ENCODE data around the gene CYP26C1. TPM values are rescaled to one million over a fixed set of nuclear protein-coding genes. Genes with fewer than 3 reads are reported as not detected.

Gene CYP26C1
- total and polyA plus RNA-seq, 2 experiments from 2014 or later: 0.18 TPM; not detected in 1

DNA sequence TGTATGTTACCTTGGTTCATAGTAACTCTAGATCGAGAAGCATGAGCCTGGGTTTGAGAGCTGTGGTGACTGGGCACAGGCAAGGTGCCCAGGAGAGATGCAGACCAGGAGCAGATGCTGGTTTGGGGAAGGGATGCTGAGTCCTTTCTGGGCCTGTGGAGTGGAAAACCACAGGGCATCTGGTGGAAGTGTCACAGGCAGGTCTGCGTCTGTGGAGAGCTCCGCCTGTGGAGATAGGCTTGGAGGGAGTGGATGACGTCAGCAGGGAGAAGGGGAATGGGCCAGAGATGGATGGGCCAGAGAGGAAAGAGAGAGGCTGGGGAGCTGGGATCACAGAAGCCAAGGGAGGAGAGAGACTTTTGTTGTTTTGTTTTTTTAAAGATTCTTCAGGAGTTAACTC lies 27.9 kb downstream of the CYP26C1 start:
- Histone ChIP-seq H3K4me2 (no peak overlapping the region), H3K36me3 (replicated peaks; ENCODE audit: insufficient read depth, low read depth) (no peaks in the 10 kb centered on the region), H3K9me2 (replicated peaks; ENCODE audit: insufficient read depth) (no peaks in the 10 kb centered on the region), H3K4me1 (ENCODE audit: insufficient read depth) (no peaks in the 10 kb centered on the region), H4K20me1 (ENCODE audit: insufficient read depth, poor library complexity, severe bottlenecking) (no peaks in the 10 kb centered on the region), H3K27me3 (no peaks in the 10 kb centered on the region), H3K27ac (no peak overlapping the region), H3K9me3 (ENCODE audit: low read depth) (no peaks in the 10 kb centered on the region), H3K4me3 (no peak overlapping the region), H2AFZ (no peak overlapping the region), H3K79me2 (no peaks in the 10 kb centered on the region)
- WGBS (ENCODE audit: low lambda C conversion rate, missing lambda C conversion rate): 79% methylated on average over 4 of the region's 4 CpGs
- TF ChIP-seq EZH2phosphoT487 (IDR thresholded peaks at IDR 0.05; ENCODE audit: low read depth, severe bottlenecking, unreplicated experiment) (no peak), EZH2 (IDR thresholded peaks at IDR 0.05; ENCODE audit: borderline replicate concordance) (no peak)
- TF ChIP-seq, protein P1, sequence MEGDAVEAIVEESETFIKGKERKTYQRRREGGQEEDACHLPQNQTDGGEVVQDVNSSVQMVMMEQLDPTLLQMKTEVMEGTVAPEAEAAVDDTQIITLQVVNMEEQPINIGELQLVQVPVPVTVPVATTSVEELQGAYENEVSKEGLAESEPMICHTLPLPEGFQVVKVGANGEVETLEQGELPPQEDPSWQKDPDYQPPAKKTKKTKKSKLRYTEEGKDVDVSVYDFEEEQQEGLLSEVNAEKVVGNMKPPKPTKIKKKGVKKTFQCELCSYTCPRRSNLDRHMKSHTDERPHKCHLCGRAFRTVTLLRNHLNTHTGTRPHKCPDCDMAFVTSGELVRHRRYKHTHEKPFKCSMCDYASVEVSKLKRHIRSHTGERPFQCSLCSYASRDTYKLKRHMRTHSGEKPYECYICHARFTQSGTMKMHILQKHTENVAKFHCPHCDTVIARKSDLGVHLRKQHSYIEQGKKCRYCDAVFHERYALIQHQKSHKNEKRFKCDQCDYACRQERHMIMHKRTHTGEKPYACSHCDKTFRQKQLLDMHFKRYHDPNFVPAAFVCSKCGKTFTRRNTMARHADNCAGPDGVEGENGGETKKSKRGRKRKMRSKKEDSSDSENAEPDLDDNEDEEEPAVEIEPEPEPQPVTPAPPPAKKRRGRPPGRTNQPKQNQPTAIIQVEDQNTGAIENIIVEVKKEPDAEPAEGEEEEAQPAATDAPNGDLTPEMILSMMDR (IDR thresholded peaks at IDR 0.05; ENCODE audit: poor library complexity): no peak
- DNase-seq (ENCODE audit: low spot score): no peak

DNA sequence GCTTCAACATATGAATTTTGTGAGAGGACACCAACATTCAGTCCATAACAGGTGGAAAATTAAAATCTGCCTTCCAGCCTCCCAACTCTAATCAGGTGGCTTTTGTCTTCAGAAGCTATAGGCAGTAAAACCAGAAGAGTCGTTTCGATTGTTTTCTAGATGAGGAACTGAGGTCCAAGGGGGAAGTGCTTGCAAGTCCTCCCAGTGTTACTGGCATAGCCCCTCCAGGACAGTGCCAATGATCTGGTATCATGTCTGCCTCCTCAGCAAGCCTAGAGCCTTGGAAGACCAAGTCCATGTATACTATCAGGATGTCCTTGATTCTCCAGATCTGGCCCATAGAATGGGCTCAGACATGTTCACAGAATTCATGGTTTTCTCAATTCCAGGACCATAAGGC lies 30.0 kb downstream of the CYP26C1 start:
- no peaks in the 10 kb centered on the region for H3K9me2 ChIP-seq (replicated peaks; ENCODE audit: insufficient read depth)
- H3K79me2 ChIP-seq: no peaks in the 10 kb centered on the region
- TF ChIP-seq EZH2 (IDR thresholded peaks at IDR 0.05; ENCODE audit: borderline replicate concordance) (no peak), EZH2phosphoT487 (IDR thresholded peaks at IDR 0.05; ENCODE audit: low read depth, severe bottlenecking, unreplicated experiment) (no peak)
- TF ChIP-seq, protein P1 (IDR thresholded peaks at IDR 0.05; ENCODE audit: poor library complexity): no peak
- no peak overlapping the region for H2AFZ ChIP-seq
- no peak overlapping the region for H3K27ac ChIP-seq
- no peaks in the 10 kb centered on the region for H3K27me3 ChIP-seq
- H3K4me1 ChIP-seq (ENCODE audit: insufficient read depth): no peaks in the 10 kb centered on the region
- DNase-seq (ENCODE audit: low spot score): no peak
- no peaks in the 10 kb centered on the region for H4K20me1 ChIP-seq (ENCODE audit: insufficient read depth, poor library complexity, severe bottlenecking)
- no peaks in the 10 kb centered on the region for H3K9me3 ChIP-seq (ENCODE audit: low read depth)
- H3K36me3 ChIP-seq (replicated peaks; ENCODE audit: insufficient read depth, low read depth): no peaks in the 10 kb centered on the region
- WGBS (ENCODE audit: low lambda C conversion rate, missing lambda C conversion rate): 98% methylated on average over 2 of the region's 2 CpGs
- no peak overlapping the region for H3K4me3 ChIP-seq
- H3K4me2 ChIP-seq: no peak overlapping the region

DNA sequence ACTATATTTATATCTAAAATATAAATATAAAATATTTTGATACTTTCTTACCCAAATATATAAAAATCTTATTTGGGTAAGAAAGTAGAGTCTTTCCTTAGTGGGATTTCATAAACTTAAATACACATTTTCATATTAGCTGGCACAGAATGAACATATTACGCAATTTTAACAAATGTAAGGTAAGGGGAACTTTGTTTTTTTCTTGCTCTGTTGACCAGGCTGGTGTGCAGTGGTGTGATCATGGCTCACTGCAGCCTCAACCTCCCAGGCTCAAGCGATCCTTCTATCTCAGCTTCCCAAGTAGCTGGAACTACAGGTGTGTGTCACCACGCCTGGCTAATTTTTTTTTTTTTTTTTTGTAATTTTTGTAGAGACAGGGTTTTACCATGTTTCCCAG lies 31.4 kb downstream of the CYP26C1 start:
- Histone ChIP-seq H3K27me3 (no peaks in the 10 kb centered on the region), H3K4me2 (no peak overlapping the region), H3K79me2 (no peaks in the 10 kb centered on the region), H3K9me2 (replicated peaks; ENCODE audit: insufficient read depth) (no peaks in the 10 kb centered on the region), H3K27ac (no peak overlapping the region), H4K20me1 (ENCODE audit: insufficient read depth, poor library complexity, severe bottlenecking) (no peaks in the 10 kb centered on the region), H3K4me3 (no peak overlapping the region), H3K4me1 (ENCODE audit: insufficient read depth) (no peaks in the 10 kb centered on the region), H2AFZ (no peak overlapping the region), H3K9me3 (ENCODE audit: low read depth) (no peaks in the 10 kb centered on the region), H3K36me3 (replicated peaks; ENCODE audit: insufficient read depth, low read depth) (no peaks in the 10 kb centered on the region)
- 100% methylated on average over 3 of the region's 3 CpGs for WGBS (ENCODE audit: low lambda C conversion rate, missing lambda C conversion rate)
- no peak for DNase-seq (ENCODE audit: low spot score)
- TF ChIP-seq EZH2 (IDR thresholded peaks at IDR 0.05; ENCODE audit: borderline replicate concordance): no peak
- TF ChIP-seq, protein P1 (IDR thresholded peaks at IDR 0.05; ENCODE audit: poor library complexity): no peak
- no peak for TF ChIP-seq EZH2phosphoT487 (IDR thresholded peaks at IDR 0.05; ENCODE audit: low read depth, severe bottlenecking, unreplicated experiment)

DNA sequence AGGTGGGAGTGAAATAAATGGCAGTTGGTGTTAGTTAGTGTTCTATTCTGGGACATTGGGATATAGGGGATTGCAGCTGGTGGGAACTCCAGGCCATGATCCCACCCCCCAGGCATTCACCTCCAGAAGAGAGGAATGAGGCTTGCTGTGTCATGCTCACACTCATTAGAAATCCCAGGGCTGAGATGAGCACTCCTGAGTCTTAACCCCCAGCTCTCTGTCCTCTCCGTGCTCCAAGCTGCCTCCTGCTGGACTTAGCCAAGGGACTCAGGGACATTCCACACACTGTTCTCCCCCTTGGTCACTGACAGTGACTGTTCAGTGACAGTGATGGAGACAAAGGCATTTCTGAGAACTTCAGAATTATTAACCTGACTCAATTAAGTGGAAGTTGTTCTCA lies 34.6 kb downstream of the CYP26C1 start:
- Histone ChIP-seq H3K4me2 (no peak overlapping the region), H3K9me3 (ENCODE audit: low read depth) (no peaks in the 10 kb centered on the region), H4K20me1 (ENCODE audit: insufficient read depth, poor library complexity, severe bottlenecking) (no peaks in the 10 kb centered on the region), H3K79me2 (no peaks in the 10 kb centered on the region), H2AFZ (no peak overlapping the region), H3K4me1 (ENCODE audit: insufficient read depth) (no peaks in the 10 kb centered on the region), H3K27ac (no peak overlapping the region), H3K4me3 (no peak overlapping the region), H3K36me3 (replicated peaks; ENCODE audit: insufficient read depth, low read depth) (no peaks in the 10 kb centered on the region), H3K27me3 (no peaks in the 10 kb centered on the region), H3K9me2 (replicated peaks; ENCODE audit: insufficient read depth) (no peaks in the 10 kb centered on the region)
- DNase-seq (ENCODE audit: low spot score): no peak
- TF ChIP-seq, protein P1 (IDR thresholded peaks at IDR 0.05; ENCODE audit: poor library complexity): no peak
- no peak for TF ChIP-seq EZH2phosphoT487 (IDR thresholded peaks at IDR 0.05; ENCODE audit: low read depth, severe bottlenecking, unreplicated experiment)
- no peak for TF ChIP-seq EZH2 (IDR thresholded peaks at IDR 0.05; ENCODE audit: borderline replicate concordance)
- WGBS (ENCODE audit: low lambda C conversion rate, missing lambda C conversion rate): 62% methylated on average over 1 of the region's 1 CpG
